Measurements from ENCODE around the gene TBC1D5. TPM values are rescaled to one million over a fixed set of nuclear protein-coding genes. Genes with fewer than 3 reads are reported as not detected.
"Not testable (repeated sequence)": the region's sequence is repeated elsewhere in the genome, so short reads cannot be mapped to it uniquely, and the experiment has no call there.

Gene TBC1D5
- polyA plus RNA-seq, 5 donors = 36.0 to 55.2 (median 54.0) TPM

- DNase-seq = no peak
Measured at GRCh38 chr3:17412950-17413530, 329.4 kb downstream of the TBC1D5 start.

GRCh38 chr3:17411157-17411877, 331.1 kb downstream of the TBC1D5 start:
- DNase-seq = no peak

GRCh38 chr3:17407576-17407975, 334.9 kb downstream of the TBC1D5 start:
- DNase-seq = no peak

GRCh38 chr3:17404548-17404947, 337.9 kb downstream of the TBC1D5 start:
- DNase-seq = no peak

GRCh38 chr3:17402442-17402841, 340.0 kb downstream of the TBC1D5 start:
- DNase-seq = no peak

- DNase-seq = no peak
Measured at GRCh38 chr3:17401912-17402311, 340.5 kb downstream of the TBC1D5 start.

- no peak for DNase-seq
Measured at GRCh38 chr3:17399586-17399985, 342.8 kb downstream of the TBC1D5 start.

GRCh38 chr3:17398959-17399551, 343.4 kb downstream of the TBC1D5 start:
- DNase-seq = no peak

- no peak for DNase-seq
Measured at GRCh38 chr3:17396036-17396435, 346.4 kb downstream of the TBC1D5 start.

- no peak for DNase-seq
Measured at GRCh38 chr3:17394541-17395155, 347.8 kb downstream of the TBC1D5 start.

- not testable (repeated sequence) for DNase-seq
Measured at GRCh38 chr3:17392516-17392915, 349.9 kb downstream of the TBC1D5 start.

GRCh38 chr3:17390785-17391184, 351.6 kb downstream of the TBC1D5 start:
- no peak for DNase-seq

GRCh38 chr3:17387108-17387507, 355.3 kb downstream of the TBC1D5 start:
- no peak for DNase-seq

GRCh38 chr3:17386432-17386831, 356.0 kb downstream of the TBC1D5 start:
- no peak for DNase-seq

GRCh38 chr3:17384567-17385296, 357.7 kb downstream of the TBC1D5 start:
- no peak for DNase-seq

- DNase-seq = no peak
Measured at GRCh38 chr3:17373304-17373703, 369.1 kb downstream of the TBC1D5 start.

- DNase-seq = no peak
Measured at GRCh38 chr3:17372362-17373210, 369.8 kb downstream of the TBC1D5 start.

- no peak for DNase-seq
Measured at GRCh38 chr3:17369973-17370372, 372.5 kb downstream of the TBC1D5 start.

GRCh38 chr3:17367171-17367570, 375.3 kb downstream of the TBC1D5 start:
- DNase-seq = no peak

GRCh38 chr3:17360991-17361390, 381.4 kb downstream of the TBC1D5 start:
- no peak for DNase-seq

GRCh38 chr3:17359911-17360310, 382.5 kb downstream of the TBC1D5 start:
- no peak for DNase-seq

Measured in right lung (tissue), 5 donors.